Retina (tissue), 1 donor: ENCODE data around the gene HYDIN.

Experiments used
- DNase-seq: peaks from one replicate; pipeline ENCODE4 v3.0.0-alpha.2; 2016

HYDIN gene

DNA sequence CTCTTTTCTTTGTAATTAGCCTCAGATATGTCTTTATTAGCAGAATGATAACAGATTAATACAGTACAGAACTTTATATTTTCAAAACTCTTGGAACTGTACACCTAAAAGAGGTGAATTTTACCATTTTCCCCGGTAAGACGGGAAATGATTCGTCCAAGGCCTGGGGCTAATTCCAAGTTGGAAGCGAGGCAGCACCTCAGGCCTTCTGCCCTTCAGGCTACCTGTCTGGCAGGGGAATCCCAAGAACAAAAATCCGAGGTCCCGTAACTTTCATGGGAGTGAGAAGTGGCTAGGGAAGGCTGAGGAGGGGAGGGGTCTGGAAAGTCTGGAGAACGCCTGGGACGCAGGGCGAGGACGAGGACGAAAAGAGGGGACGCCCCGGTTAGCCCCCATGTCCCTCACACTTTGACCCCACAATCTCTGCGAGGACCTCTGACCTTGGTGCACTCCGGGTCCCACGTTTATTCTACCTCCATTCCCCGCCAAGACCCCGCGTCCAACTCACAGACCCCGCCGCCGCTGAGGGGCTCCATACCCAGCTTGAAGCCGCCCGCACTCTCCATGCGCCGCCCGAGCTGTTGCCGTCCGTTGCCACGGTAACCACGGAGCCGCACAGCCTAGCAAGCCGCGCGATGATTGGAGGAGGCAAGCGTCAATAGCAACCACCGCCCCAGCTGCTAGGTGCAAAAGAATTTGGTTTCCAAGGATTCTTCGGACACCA, at the start of gene HYDIN:
Gene HYDIN (minus strand): TSS at position 601 of the 724 bp plus-strand sequence. CDS start 43,827 bp downstream, outside the sequence.
- DNase-seq, result peak; percentile 96

DNA sequence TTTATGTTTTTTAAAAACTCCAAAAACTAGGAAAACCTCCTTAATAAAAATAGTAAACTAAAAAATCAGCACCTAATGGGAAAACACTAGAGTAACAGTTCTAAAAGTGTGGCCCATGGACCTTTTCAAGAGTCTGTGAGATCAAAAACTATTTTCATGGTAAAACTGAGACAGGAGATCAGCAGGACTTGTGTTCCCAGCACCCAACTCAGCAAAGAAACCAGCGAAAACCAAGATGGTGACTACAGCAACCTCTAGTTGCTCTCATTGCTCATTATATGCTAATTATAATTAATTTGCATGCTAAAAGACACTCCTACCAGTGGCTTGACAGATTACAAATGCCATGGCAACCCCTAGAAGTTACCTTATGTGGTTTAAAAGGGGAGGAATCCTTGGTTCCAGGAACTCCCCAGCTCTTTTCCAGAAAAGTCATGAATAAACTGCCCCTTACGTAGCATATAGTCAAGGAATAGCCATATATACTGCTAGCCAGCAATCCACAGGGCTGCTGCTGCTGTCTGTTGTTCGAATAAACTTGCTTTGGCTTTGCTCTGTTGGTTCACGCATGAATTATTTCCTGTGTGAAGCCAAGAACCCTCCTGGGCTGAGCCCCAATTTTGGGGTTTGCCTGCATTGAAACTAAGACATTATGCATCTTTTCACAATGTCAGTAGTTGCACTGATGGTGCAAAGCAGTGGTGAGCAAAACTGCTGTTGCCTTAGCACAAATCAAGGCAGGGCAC, 46.2 kb upstream of the HYDIN start:
- DNase-seq, result no peak

DNA sequence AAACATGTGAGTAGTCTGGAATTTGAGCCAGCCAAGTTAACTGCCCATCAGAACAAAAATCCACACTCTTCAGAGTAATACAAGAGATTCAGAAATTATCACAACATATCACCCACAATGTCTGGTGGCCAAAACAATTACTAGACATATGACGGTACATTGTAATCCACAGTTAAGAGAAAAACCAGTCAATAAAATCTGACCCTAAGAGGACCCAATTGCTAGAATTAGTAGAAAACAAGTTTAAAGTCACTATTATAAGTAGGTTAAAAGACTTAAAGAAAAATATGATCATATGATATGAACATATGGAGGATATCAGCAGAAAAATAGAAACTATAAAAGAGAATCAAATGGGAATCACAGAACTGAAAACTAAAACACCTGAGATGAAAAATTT, 42.9 kb upstream of the HYDIN start:
- DNase-seq, result no peak

DNA sequence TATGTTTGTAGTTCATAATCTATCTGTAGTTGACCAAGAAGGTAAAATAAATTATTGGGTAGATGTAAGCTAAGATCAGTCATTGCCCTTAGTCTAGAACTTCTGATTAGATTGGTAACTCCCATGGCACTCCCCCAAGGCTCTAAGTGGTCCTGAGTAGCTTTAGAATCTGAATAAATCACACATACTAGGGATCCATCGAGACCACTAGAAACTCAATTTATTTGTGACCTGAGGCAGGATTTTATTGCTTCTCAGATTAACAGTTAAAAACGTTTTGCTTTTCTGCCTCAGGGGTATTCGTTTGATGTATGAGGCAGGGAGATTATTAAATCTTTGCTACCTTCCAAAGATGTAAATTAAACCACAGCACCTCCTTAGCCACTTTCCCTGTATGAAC, 33.8 kb upstream of the HYDIN start:
- DNase-seq, result no peak

GRCh38 chr16:71263582-71263981, 33.1 kb upstream of the HYDIN start:
- no peak for DNase-seq

DNA sequence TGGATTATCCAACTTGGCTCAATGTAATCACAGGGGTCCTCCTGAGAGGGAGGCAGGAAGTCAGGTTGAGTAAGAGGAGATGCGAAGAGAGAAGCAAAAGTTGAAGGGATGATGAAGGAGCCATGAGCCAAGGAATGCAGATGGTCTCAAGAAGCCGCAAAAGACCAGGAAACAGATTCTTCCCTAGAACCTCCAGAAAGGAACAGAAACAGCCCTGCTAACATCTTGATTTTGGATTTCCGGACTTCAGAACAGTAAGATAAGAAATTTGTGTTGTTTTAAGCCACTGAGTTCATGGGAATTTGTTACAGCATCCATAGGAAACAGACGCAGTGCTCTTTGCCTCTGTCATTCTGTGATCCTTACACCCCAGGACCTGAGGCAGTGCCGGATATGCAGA, 31.9 kb upstream of the HYDIN start:
- DNase-seq, result no peak

GRCh38 chr16:71260995-71261394, 30.5 kb upstream of the HYDIN start:
- no peak for DNase-seq

DNA sequence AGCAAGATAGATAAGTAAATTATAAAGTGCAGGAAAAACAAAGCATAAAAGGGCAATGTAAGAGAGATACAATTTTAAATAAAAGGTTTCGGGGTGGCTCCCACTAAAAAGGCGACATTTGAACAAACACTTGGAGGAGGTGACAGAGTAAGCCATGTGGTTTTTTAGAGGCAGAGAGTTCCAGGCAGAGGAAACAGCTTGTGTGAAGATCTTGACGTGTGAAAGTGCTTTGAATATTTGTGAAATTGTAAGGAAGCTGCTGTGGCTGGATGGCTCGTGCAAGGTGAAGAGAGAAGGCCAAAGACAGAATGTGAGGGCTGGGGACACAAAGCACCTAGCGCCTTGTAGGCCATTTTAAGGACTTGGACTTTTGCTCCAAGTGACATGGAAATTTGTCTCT, 28.6 kb upstream of the HYDIN start:
- DNase-seq, result no peak

DNA sequence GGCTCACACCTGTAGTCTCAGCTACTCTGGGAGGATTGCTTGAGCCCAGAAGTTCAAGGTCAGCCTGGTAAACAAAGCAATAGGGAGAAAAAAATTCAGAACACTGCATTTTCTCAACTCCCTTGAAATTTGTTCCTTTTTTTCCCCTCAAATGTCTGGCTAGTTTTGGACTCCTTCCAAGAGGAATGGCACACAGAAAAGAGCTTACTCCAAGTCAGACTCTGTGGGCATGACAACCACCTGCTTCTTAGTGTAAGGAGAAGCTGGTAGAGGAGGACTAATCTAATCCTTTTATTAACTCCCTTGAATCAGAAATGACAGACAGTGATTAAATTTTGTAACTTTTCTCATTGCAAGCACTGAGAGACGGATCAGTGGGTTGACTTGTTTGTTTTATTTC, 27.9 kb upstream of the HYDIN start:
- no peak for DNase-seq

DNA sequence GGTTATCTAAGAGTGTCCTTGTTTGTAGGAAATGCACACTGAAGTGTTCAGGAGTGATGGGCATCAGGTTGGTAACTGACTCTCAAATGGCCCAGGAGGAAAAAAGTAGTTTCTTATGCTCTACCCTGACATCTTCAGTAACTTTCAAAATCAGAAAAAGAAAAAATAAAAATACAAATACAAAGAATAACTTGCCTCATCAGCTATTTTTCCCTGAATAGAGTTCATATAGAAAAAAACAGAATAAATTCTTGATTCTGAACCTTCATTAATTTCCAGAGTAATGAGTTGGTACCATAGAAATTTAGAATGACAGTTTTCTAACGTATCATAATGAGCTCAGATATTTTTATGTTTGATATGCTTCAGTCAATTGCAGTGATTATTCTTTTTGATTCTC, 27.2 kb upstream of the HYDIN start:
- no peak for DNase-seq

- DNase-seq, result peak; percentile 61
Measured at GRCh38 chr16:71255721-71256120, 25.2 kb upstream of the HYDIN start.

GRCh38 chr16:71254832-71255525, 24.5 kb upstream of the HYDIN start:
- DNase-seq, result peak; percentile 40

- DNase-seq, result no peak
Measured at GRCh38 chr16:71250461-71251235, 20.1 kb upstream of the HYDIN start.

- DNase-seq, result no peak
Measured at GRCh38 chr16:71249399-71249798, 18.9 kb upstream of the HYDIN start.

GRCh38 chr16:71247478-71247877, 17.0 kb upstream of the HYDIN start:
- no peak for DNase-seq

GRCh38 chr16:71246309-71246708, 15.8 kb upstream of the HYDIN start:
- DNase-seq, result no peak

DNA sequence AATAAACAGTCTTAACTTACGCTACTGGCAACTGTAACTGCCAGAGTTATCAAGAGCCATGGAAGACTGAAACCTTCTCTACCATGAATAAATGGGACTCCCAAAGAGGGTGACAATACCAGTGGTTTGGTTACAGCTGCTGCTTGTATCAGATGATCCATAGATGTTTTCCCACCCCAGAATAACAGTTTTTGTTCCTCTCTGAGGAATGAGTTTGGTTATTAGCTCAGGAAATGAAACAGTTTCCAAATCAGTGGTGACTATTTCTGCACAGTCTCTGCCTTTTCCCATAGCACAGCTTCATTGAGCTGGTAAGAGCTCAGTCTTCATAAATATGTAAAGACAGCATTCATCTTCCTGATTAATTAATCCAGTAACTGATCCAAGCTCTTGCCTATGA, 14.0 kb upstream of the HYDIN start:
- DNase-seq, result no peak

- DNase-seq, result no peak
Measured at GRCh38 chr16:71242601-71243000, 12.1 kb upstream of the HYDIN start.

DNA sequence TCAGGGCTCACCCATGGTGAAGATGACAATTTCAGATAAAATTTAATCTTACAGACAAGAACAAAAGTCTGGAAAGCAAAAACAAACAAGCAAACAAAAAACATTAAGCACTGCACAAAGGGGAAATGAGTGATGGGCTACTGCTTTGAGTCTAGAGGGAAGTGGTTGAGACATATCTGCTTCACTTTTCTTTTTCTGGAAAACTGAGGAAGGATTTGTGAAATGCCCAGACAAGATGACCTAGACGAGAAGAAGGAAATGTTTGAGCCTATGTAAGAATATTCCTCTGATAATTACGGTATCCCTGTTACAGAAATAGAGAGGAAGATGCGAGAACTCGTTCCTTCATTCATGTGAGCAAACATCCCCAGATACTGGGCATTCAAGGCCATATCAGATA, 11.5 kb upstream of the HYDIN start:
- no peak for DNase-seq

GRCh38 chr16:71229344-71229743, 1.2 kb downstream of the HYDIN start:
- no peak for DNase-seq

- DNase-seq, result no peak
Measured at GRCh38 chr16:71226229-71227141, 4.0 kb downstream of the HYDIN start.

DNA sequence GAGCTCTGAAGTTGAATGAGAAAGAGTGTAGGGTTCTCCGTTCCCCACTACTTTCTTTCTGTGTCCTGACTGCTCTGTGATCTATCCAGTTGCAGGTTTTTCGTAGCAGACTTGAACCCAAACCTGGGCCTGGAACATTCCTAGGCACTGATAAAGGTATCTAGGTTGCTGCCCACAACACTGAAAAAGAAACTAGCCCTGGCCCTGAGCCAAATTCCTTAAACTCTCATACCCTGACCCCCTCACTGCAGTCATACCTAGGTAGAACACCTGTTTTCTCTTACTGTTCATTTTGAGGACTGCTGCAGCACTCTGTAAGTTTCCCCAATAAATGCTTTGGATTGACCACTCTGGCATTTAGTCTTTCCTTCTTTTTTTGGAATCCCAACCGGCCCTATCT, 5.4 kb downstream of the HYDIN start:
- no peak for DNase-seq
